ENCODE measurements around the gene WDFY1.
A peak's percentile ranks its signal among the peaks of the same experiment; 100 is the strongest.

Gene WDFY1

GRCh38 chr2:223853425-223853837, 91.7 kb downstream of the WDFY1 start:
- TF ChIP-seq, protein P1, sequence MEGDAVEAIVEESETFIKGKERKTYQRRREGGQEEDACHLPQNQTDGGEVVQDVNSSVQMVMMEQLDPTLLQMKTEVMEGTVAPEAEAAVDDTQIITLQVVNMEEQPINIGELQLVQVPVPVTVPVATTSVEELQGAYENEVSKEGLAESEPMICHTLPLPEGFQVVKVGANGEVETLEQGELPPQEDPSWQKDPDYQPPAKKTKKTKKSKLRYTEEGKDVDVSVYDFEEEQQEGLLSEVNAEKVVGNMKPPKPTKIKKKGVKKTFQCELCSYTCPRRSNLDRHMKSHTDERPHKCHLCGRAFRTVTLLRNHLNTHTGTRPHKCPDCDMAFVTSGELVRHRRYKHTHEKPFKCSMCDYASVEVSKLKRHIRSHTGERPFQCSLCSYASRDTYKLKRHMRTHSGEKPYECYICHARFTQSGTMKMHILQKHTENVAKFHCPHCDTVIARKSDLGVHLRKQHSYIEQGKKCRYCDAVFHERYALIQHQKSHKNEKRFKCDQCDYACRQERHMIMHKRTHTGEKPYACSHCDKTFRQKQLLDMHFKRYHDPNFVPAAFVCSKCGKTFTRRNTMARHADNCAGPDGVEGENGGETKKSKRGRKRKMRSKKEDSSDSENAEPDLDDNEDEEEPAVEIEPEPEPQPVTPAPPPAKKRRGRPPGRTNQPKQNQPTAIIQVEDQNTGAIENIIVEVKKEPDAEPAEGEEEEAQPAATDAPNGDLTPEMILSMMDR (conservative IDR thresholded peaks at IDR 0.05): no peak
- H3K27ac ChIP-seq: peak overlapping the region; percentile 43; the same call in 1 of the 2 replicates

- TF ChIP-seq, protein P1 (conservative IDR thresholded peaks at IDR 0.05): no peak
- H3K27ac ChIP-seq: peak overlapping the region; percentile 43
Measured at GRCh38 chr2:223852281-223852795, 92.8 kb downstream of the WDFY1 start.

GRCh38 chr2:223847410-223847809, 97.7 kb downstream of the WDFY1 start:
- H3K27ac ChIP-seq: no peak overlapping the region
- TF ChIP-seq, protein P1 (conservative IDR thresholded peaks at IDR 0.05): no peak

DNA sequence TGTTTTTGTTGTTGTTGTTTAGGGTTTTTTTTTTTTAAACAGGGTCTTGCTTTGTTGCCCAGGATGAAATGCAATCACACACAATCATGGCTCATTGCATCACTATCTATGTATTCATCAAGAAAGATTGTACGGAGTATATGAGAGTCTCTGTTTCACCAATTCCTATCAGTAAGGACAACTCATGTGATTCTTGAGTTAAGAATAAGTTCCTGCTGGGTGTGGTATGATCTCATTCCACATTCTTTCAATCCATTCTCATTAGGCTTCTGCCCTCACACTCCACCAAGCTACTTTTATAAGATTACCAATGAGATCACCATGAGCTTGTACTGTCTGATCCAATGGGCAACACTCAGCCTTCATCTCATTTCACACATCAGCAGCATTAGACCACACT, 98.6 kb downstream of the WDFY1 start:
- no peak overlapping the region for H3K27ac ChIP-seq
- TF ChIP-seq, protein P1 (conservative IDR thresholded peaks at IDR 0.05): no peak

DNA sequence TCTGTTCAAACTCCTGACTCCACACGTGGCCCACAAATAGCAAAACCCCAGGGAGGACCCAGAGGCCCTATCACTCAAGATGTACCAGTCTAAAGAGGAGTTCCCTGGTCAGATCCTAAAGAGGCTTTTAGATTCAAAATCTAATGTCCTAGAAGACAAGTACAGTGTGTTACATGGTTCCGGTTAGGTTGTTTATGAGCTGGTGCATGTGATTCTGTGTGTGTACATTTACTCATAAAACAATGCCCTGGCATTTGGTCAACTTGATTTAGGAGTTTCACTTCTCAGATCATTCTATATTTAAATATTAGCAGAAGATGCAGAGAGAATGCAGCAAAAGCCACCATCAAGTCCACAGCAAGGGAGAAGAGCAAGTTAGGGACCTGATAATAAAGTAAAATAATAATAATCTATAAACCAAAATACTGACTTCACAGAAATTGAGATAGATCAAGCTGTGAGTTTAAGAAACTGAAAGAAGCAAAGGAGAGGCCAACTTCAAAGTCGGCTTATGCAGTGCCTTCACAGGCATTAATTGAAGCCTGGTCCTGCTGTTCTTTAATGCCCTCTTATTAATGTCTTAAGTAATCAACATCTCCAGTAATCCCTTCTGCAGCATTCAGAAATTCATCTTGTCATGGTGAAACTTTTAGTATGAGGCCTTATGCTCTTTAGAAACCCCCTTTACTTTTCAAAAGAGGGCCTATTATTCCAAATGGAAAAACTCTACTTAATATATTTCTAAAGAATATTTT, 103.5 kb downstream of the WDFY1 start:
- H3K27ac ChIP-seq: peak overlapping the region; percentile 98
- TF ChIP-seq, protein P1 (conservative IDR thresholded peaks at IDR 0.05): no peak

GRCh38 chr2:223837287-223838061, 107.7 kb downstream of the WDFY1 start, which contains the start of gene AP1S3:
TSS of gene AP1S3 (minus strand) at chr2:223837582. CDS start at chr2:223837450, 132 bp downstream.
- H3K27ac ChIP-seq: peak within 1 kb of the TSS; percentile 98
- TF ChIP-seq, protein P1 (conservative IDR thresholded peaks at IDR 0.05): no peak; the same call in 1 of the 2 replicates
